K562 (cell line): ENCODE results near the gene VEZF1. TPM values are rescaled to one million over a fixed set of nuclear protein-coding genes. Genes with fewer than 3 reads are reported as not detected.

Experiments used
- ATAC-seq: fragments of 200-7000 bp; cut with Tn5 transposase; 3 replicates; pipeline ENCODE4 v1.9.1; 2020; ENCODE audit warnings: moderate library complexity
- BruUV-seq: library from RNA; stranded (reverse); fragments of 400-500 nt; replicated peaks from 2 replicates; lab custom pipeline; 2021; lab: Mats Ljungman, UMichigan
- CTCF ChIA-PET: fragments of 300-600 bp; formaldehyde crosslinking; extraction: SDS; loops from one replicate; lab custom pipeline; 2021; ENCODE audit warnings: low intra/inter-chr PET ratio; lab: Yijun Ruan, JAX
- POLR2A ChIA-PET: fragments of 300-600, 350-650 bp; sonication (Branson Sonifier 250); formaldehyde crosslinking; extraction: SDS; loops from one replicate; lab custom pipeline; 2021; ENCODE audit warnings: antibody characterized with exemption, inconsistent platforms; lab: Yijun Ruan, JAX
- DNase-seq, 4 experiments: peaks; one replicate each; pipeline versions ENCODE4 v3.0.0 to v3.0.0-alpha.2; 2011 to 2018; ENCODE audit warnings: low spot score in 3 of 4, mixed read lengths in 3 of 4; ENCODE audit errors: extremely low read depth in 1 of 4
- FAIRE-seq: peaks from 2 replicates; lab custom pipeline; 2011; peaks lifted over from hg19 to GRCh38; lab: Jason Lieb, UNC
- H2AFZ ChIP-seq: 2 replicates; pipeline ENCODE4 v1.6.0; 2011; ENCODE audit warnings: low read depth, low read length, control low read depth, inconsistent platforms
- H3K27ac ChIP-seq: fragments of 200-600 bp; 3 replicates; pipeline ENCODE4 v1.8.0; 2011; ENCODE audit warnings: low read depth, mild to moderate bottlenecking, control low read depth, inconsistent platforms, low read length, moderate library complexity, mixed read lengths; ENCODE audit errors: extremely low read depth
- H3K27me3 ChIP-seq, 2 experiments: fragments of 300-600 bp in 1 of 2; 2 replicates in 1 of 2; 3 replicates in 1 of 2; pipeline versions ENCODE4 v1.6.0 to v1.8.0; 2011; ENCODE audit warnings: inconsistent platforms in 2 of 2, low read length in 2 of 2, mild to moderate bottlenecking in 1 of 2, mixed read lengths in 1 of 2, moderate library complexity in 1 of 2; ENCODE audit not compliant: control insufficient read depth in 2 of 2, insufficient read depth in 2 of 2
- H3K36me3 ChIP-seq: fragments of 300-600 bp; 3 replicates; pipeline ENCODE4 v1.8.0; 2011; ENCODE audit warnings: mild to moderate bottlenecking, low read length, inconsistent platforms; ENCODE audit not compliant: control insufficient read depth, insufficient read depth
- H3K4me1 ChIP-seq, 2 experiments: fragments of 200-600 bp in 1 of 2; replicated peaks in 1 of 2; 2 replicates in 1 of 2; 3 replicates in 1 of 2; pipeline versions ENCODE4 v1.5.1 to v1.8.0; 2011; ENCODE audit warnings: inconsistent platforms in 2 of 2, low read length in 2 of 2, mild to moderate bottlenecking in 1 of 2, mixed read lengths in 1 of 2, moderate library complexity in 1 of 2; ENCODE audit not compliant: control insufficient read depth in 2 of 2, insufficient read depth in 2 of 2
- H3K4me2 ChIP-seq: 2 replicates; pipeline ENCODE4 v1.6.1; 2011; ENCODE audit warnings: low read length, control low read depth, inconsistent platforms, mixed read lengths; ENCODE audit not compliant: insufficient read depth
- H3K4me3 ChIP-seq: fragments of 200-600 bp; sonication (generic), shearing (Covaris generic); 2 replicates; pipeline ENCODE4 v1.5.1; 2016; ENCODE audit warnings: control low read depth, inconsistent platforms
- H3K79me2 ChIP-seq: fragments of 200-600 bp; 3 replicates; pipeline ENCODE4 v1.8.0; 2011; ENCODE audit warnings: low read length, inconsistent platforms; ENCODE audit not compliant: control insufficient read depth, insufficient read depth
- H3K9ac ChIP-seq, 2 experiments: 2 replicates each; pipeline versions ENCODE4 v1.6.0 to v1.6.1; 2011; ENCODE audit warnings: low read depth in 2 of 2, low read length in 2 of 2, control low read depth in 1 of 2, inconsistent platforms in 1 of 2, mild to moderate bottlenecking in 1 of 2, mixed read lengths in 1 of 2; ENCODE audit not compliant: insufficient read depth in 1 of 2
- H3K9me1 ChIP-seq: one replicate; pipeline ENCODE4 v1.6.0; 2011; ENCODE audit warnings: inconsistent platforms, mild to moderate bottlenecking, low read length, moderate library complexity; ENCODE audit not compliant: control insufficient read depth, insufficient read depth
- H3K9me3 ChIP-seq: replicated peaks from 2 replicates; pipeline ENCODE4 v1.5.1; 2011; ENCODE audit warnings: low read depth, low read length, inconsistent platforms; ENCODE audit not compliant: control insufficient read depth, insufficient read depth
- H4K20me1 ChIP-seq: replicated peaks from 2 replicates; pipeline ENCODE4 v1.6.1; 2011; ENCODE audit warnings: low read length, inconsistent platforms, mixed read lengths; ENCODE audit not compliant: control insufficient read depth, insufficient read depth
- CHCHD3 ChIP-seq: fragments of 250-450 bp; sonication (Bioruptor Pico); IDR thresholded peaks from 2 replicates; pipeline ENCODE4 v2.1.2; 2022; ENCODE audit warnings: mild to moderate bottlenecking
- GABPB2 ChIP-seq: fragments of 250-450 bp; sonication (Bioruptor Pico); conservative IDR thresholded peaks from 2 replicates; pipeline ENCODE4 v1.5.1; 2021; ENCODE audit warnings: mild to moderate bottlenecking
- NONO ChIP-seq, 2 experiments: fragments of 200-400 bp in 1 of 2; fragments of 450-650 bp in 1 of 2; formaldehyde crosslinking in 1 of 2; IDR thresholded peaks; 2 replicates each; pipeline ENCODE4 v1.6.1; 2017; ENCODE audit warnings: low read depth in 2 of 2, mild to moderate bottlenecking in 2 of 2, moderate library complexity in 2 of 2, low read length in 1 of 2
- PHTF2 ChIP-seq: fragments of 250-450 bp; sonication (Bioruptor Pico); IDR thresholded peaks from 2 replicates; pipeline ENCODE4 v1.5.0; 2021; ENCODE audit warnings: mild to moderate bottlenecking
- PKNOX1 ChIP-seq: fragments of 450-650 bp; IDR thresholded peaks from 2 replicates; pipeline ENCODE4 v1.6.1; 2016
- WGBS: fragments of 100-300 bp; shearing (Covaris generic); methylation state at CpG from one replicate; pipeline ENCODE4 v1.1.6; 2016; ENCODE audit warnings: low coverage, mixed read lengths; ENCODE audit not compliant: insufficient coverage; ENCODE audit errors: missing lambda C conversion rate; 5-methylcytosine and 5-hydroxymethylcytosine counted together
- in situ Hi-C: fragments of 300-500 bp; cut with MboI; formaldehyde crosslinking; loops from 4 replicates; pipeline ENCODE4 v1.15.0; 2018; ENCODE audit warnings: inconsistent platforms, mixed read lengths
- intact Hi-C: fragments of 100-400 bp; cut with micrococcal nuclease; formaldehyde crosslinking; loops from 2 replicates; pipeline ENCODE4 v1.14.2; 2022
- polyA plus RNA-seq, 8 experiments: library from polyadenylated mRNA; depleted of rRNA in 4 of 8; stranded (reverse) in 5 of 8; unstranded in 3 of 8; fragments of >200 nt; fragmentation: Nextera tagmentation in 2 of 8; fragmentation: Illumina TruSeq in 1 of 8; extraction: Ambion mirVana in 2 of 8; extraction: Trizol in 1 of 8; gene quantifications; 2 replicates each; pipeline versions ENCODE4 v1.2.1 to v1.2.3, GENCODE V29; 2011 to 2014; ENCODE audit warnings: inconsistent platforms in 1 of 8, missing spikeins in 1 of 8
- total RNA-seq, 7 experiments: library from RNA; depleted of rRNA in 6 of 7; stranded (reverse); fragments of >200 nt in 6 of 7; fragmentation: Illumina TruSeq in 2 of 7; extraction: Trizol in 2 of 7; gene quantifications; 2 replicates each; pipeline versions ENCODE4 v1.2.1 to v1.2.3, GENCODE V29; 2011 to 2021; ENCODE audit warnings: low replicate concordance in 1 of 7
- TF ChIP-seq, protein P1 (sequence below): fragments of 450-650 bp; IDR thresholded peaks from 2 replicates; pipeline ENCODE4 v1.6.1; 2017; ENCODE audit warnings: mild to moderate bottlenecking, moderate library complexity

The VEZF1 gene
- total and polyA plus RNA-seq, 9 of the 15 experiments (the other 6 are each of a cell fraction or from before 2014, with no cell fraction given): 9.5 to 33.4 (median 22.1) TPM

GRCh38 chr17:58019521-58019920 lies 31.5 kb upstream of the VEZF1 start:
- H3K9me3 ChIP-seq: no peaks in the 10 kb centered on the region
- CTCF ChIA-PET: no interaction called here
- POLR2A ChIA-PET: interaction anchor here (0.6 to 2.5 kb wide), 3 partner anchors 12 to 92 kb away, joined by 3 to 18 read pairs (median 6); partner anchors contain the start of gene SRSF1

DNA sequence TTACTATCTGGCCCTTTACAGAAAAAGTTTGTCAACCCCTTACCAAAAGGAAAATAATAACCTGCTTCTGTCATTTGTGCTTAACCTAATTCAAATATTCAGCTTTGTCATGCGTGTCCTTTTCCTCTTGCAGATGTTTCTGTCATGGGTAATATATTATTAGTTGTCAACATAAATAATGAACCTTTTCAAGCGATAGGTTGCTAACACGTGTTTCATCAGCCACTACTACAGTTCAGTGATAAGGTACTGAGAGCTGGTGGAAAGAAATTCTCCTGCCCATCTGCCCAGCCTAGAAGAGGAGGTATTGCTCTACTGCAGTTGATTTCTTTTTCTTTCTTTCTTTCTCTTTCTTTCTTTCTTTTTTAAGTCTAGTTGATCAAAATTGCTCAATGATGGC lies 31.0 kb upstream of the VEZF1 start:
- ChIA-PET POLR2A (interaction anchor here (0.6 to 2.5 kb wide), 3 partner anchors 12 to 93 kb away, joined by 3 to 18 read pairs (median 6); partner anchors contain the start of gene SRSF1), CTCF (no interaction called here)
- H3K27me3 ChIP-seq: peaks cover 3 to 21% of the 10 kb centered on the region in 2 experiments; a peak in 4 of 5 replicates
- in situ Hi-C loops: no loop called here
- H2AFZ ChIP-seq: no peak overlapping the region
- peak; percentile 68 for ATAC-seq
- intact Hi-C loops: no loop called here
- no peaks in the 10 kb centered on the region for H3K9me1 ChIP-seq
- H4K20me1 ChIP-seq: no peaks in the 10 kb centered on the region
- H3K36me3 ChIP-seq: no peaks in the 10 kb centered on the region
- no peak overlapping the region for H3K4me3 ChIP-seq
- H3K27ac ChIP-seq: no peak overlapping the region
- no TSS peak for BruUV-seq
- DNase-seq: no peak
- no peaks in the 10 kb centered on the region; a peak in 2 of 5 replicates for H3K4me1 ChIP-seq
- H3K4me2 ChIP-seq: no peak overlapping the region
- FAIRE-seq: no peak
- no peak overlapping the region for H3K9ac ChIP-seq
- no peaks in the 10 kb centered on the region for H3K79me2 ChIP-seq
- 5% methylated on average over 3 of the region's 3 CpGs for WGBS
- no peaks in the 10 kb centered on the region for H3K9me3 ChIP-seq
- TF ChIP-seq, protein P1, sequence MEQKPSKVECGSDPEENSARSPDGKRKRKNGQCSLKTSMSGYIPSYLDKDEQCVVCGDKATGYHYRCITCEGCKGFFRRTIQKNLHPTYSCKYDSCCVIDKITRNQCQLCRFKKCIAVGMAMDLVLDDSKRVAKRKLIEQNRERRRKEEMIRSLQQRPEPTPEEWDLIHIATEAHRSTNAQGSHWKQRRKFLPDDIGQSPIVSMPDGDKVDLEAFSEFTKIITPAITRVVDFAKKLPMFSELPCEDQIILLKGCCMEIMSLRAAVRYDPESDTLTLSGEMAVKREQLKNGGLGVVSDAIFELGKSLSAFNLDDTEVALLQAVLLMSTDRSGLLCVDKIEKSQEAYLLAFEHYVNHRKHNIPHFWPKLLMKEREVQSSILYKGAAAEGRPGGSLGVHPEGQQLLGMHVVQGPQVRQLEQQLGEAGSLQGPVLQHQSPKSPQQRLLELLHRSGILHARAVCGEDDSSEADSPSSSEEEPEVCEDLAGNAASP: no peak
- TF ChIP-seq NONO (IDR thresholded peaks at IDR 0.05; ENCODE audit: low read depth in 2 of 2, low read length in 1 of 2) (no peak), PKNOX1 (peak; percentile 70), CHCHD3 (CRISPR knock-in tag) (no peak), GABPB2 (CRISPR knock-in tag) (no peak)

More at GRCh38 chr17:58019521-58019920, 31.5 kb upstream of the VEZF1 start:
- no peak for TF ChIP-seq PHTF2 (CRISPR knock-in tag)
- H3K4me1 ChIP-seq: no peaks in the 10 kb centered on the region; a peak in 2 of 5 replicates
- H3K9me1 ChIP-seq: no peaks in the 10 kb centered on the region
- FAIRE-seq (no peak), DNase-seq (no peak), ATAC-seq (no peak)
- no TSS peak for BruUV-seq
- in situ Hi-C loops: no loop called here
- intact Hi-C loops: no loop called here
- H3K9ac ChIP-seq: no peak overlapping the region
- no peaks in the 10 kb centered on the region for H3K79me2 ChIP-seq
- no peak overlapping the region for H3K27ac ChIP-seq
- H3K27me3 ChIP-seq: peaks cover 3 to 21% of the 10 kb centered on the region in 2 experiments; a peak in 4 of 5 replicates
- H4K20me1 ChIP-seq: no peaks in the 10 kb centered on the region
- no peak overlapping the region for H3K4me2 ChIP-seq
- H3K36me3 ChIP-seq: no peaks in the 10 kb centered on the region
- no peak overlapping the region for H2AFZ ChIP-seq
- no peak overlapping the region for H3K4me3 ChIP-seq
